K562 (cell line): ENCODE results near the gene LRRTM3.

ENCODE experiments used
- TF ChIP-seq, protein P1 (sequence below): sonication (generic); formaldehyde crosslinking; IDR thresholded peaks from 2 replicates; pipeline ENCODE4 v1.8.1; 2023; ENCODE audit warnings: mild to moderate bottlenecking, missing genetic modification reagents
- TF ChIP-seq, protein P2 (sequence below), 2 experiments: fragments of 150-350 bp in 1 of 2; IDR thresholded peaks; 2 replicates each; pipeline ENCODE4 v1.6.1; 2012 to 2016; ENCODE audit warnings: low read depth in 2 of 2, low read length in 2 of 2, mild to moderate bottlenecking in 1 of 2, moderate library complexity in 1 of 2
- TF ChIP-seq, protein P3 (sequence below), 2 experiments: IDR thresholded peaks; 2 replicates each; pipeline ENCODE4 v1.6.1; 2011; ENCODE audit warnings: borderline replicate concordance in 1 of 2, control low read depth in 1 of 2, low read depth in 1 of 2, low read length in 1 of 2, mild to moderate bottlenecking in 1 of 2, mixed read lengths in 1 of 2, moderate library complexity in 1 of 2; ENCODE audit not compliant: insufficient read depth in 1 of 2, insufficient read length in 1 of 2, poor library complexity in 1 of 2, severe bottlenecking in 1 of 2; ENCODE audit errors: extremely low read depth in 1 of 2

DNA sequence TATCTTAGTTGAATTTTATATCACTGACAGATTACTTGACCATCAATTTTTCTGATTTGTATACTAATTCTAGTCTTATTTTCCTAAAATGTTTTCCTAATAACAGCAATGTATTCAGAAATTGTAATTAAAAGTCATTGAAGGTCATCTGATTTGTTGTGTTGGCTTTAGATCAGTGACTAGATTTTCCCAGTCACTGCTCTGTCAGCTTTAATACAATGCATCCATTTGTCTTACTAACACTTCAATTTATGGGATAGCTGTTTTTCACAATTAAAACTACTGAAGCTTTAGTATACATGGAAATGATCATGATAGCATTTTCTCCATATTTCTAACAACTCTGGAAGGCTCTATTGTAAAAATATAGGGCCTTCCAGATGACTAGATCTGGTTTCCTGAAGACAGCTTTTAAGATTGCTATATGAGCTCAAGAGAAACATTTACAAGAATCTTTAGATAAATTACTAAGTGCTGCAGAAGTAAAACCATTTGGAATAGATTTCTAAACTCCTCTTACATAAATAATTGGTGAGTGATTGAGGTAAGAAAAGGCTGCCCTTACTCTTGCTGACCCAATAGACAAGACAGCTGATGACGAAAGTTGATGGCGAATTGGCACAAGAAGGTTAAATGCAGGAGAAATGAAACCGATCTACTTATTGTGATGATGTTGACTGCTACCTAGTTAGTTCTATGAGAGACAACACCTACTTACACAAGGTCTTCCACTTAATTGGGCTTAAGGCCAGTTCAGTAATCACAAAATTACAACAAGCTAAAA lies 74.1 kb downstream of the LRRTM3 start:
- TF ChIP-seq, protein P1, sequence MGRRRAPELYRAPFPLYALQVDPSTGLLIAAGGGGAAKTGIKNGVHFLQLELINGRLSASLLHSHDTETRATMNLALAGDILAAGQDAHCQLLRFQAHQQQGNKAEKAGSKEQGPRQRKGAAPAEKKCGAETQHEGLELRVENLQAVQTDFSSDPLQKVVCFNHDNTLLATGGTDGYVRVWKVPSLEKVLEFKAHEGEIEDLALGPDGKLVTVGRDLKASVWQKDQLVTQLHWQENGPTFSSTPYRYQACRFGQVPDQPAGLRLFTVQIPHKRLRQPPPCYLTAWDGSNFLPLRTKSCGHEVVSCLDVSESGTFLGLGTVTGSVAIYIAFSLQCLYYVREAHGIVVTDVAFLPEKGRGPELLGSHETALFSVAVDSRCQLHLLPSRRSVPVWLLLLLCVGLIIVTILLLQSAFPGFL (CRISPR knock-in tag): no peak
- TF ChIP-seq, protein P2, sequence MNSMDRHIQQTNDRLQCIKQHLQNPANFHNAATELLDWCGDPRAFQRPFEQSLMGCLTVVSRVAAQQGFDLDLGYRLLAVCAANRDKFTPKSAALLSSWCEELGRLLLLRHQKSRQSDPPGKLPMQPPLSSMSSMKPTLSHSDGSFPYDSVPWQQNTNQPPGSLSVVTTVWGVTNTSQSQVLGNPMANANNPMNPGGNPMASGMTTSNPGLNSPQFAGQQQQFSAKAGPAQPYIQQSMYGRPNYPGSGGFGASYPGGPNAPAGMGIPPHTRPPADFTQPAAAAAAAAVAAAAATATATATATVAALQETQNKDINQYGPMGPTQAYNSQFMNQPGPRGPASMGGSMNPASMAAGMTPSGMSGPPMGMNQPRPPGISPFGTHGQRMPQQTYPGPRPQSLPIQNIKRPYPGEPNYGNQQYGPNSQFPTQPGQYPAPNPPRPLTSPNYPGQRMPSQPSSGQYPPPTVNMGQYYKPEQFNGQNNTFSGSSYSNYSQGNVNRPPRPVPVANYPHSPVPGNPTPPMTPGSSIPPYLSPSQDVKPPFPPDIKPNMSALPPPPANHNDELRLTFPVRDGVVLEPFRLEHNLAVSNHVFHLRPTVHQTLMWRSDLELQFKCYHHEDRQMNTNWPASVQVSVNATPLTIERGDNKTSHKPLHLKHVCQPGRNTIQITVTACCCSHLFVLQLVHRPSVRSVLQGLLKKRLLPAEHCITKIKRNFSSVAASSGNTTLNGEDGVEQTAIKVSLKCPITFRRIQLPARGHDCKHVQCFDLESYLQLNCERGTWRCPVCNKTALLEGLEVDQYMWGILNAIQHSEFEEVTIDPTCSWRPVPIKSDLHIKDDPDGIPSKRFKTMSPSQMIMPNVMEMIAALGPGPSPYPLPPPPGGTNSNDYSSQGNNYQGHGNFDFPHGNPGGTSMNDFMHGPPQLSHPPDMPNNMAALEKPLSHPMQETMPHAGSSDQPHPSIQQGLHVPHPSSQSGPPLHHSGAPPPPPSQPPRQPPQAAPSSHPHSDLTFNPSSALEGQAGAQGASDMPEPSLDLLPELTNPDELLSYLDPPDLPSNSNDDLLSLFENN (IDR thresholded peaks at IDR 0.05; ENCODE audit: low read depth in 2 of 2, low read length in 2 of 2): no peak
- TF ChIP-seq, protein P3, sequence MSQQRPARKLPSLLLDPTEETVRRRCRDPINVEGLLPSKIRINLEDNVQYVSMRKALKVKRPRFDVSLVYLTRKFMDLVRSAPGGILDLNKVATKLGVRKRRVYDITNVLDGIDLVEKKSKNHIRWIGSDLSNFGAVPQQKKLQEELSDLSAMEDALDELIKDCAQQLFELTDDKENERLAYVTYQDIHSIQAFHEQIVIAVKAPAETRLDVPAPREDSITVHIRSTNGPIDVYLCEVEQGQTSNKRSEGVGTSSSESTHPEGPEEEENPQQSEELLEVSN (IDR thresholded peaks at IDR 0.05; ENCODE audit: borderline replicate concordance in 1 of 2, extremely low read depth in 1 of 2, insufficient read depth in 1 of 2, insufficient read length in 1 of 2, low read depth in 1 of 2, low read length in 1 of 2, poor library complexity in 1 of 2, severe bottlenecking in 1 of 2): no peak
